ENCODE results near the gene TGM6. TPM values are rescaled to one million over a fixed set of nuclear protein-coding genes. Genes with fewer than 3 reads are reported as not detected.

Gene TGM6
- total and polyA plus RNA-seq, 9 donors: not detected

DNA sequence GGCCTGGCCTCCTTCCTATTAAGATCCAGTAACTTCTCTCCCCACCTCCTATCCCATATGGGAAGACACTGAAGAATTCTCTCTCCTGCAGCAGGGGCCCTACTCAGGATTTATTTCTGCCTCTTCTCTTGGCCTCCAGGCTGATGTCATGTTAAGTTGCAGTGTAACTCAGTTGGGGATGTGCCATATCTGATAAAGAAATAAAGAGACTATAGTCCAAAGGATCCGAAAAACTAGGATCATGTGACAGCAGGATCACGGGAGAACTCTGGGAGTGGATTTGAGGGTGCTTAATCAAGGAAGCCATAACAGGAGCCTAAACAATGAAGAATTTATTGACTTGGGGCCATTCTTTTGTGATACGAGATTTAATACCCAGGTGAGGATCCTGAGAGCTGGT, 38.5 kb upstream of the TGM6 start:
- H3K4me3 ChIP-seq: no peak overlapping the region
- intact Hi-C loops (cut with DNase I): no loop called here
- no peak for TF ChIP-seq POLR2A (IDR thresholded peaks at IDR 0.05)
- TF ChIP-seq EP300 (IDR thresholded peaks at IDR 0.05): no peak
- no peak for TF ChIP-seq CTCF (IDR thresholded peaks at IDR 0.05)
- no peak for DNase-seq
- no peak overlapping the region for H3K27ac ChIP-seq
- no peaks in the 10 kb centered on the region for H3K27me3 ChIP-seq
- no peaks in the 10 kb centered on the region for H3K36me3 ChIP-seq
- WGBS, 3 donors: 64 to 67% (median 65%) methylated on average over 3 of the region's 3 CpGs
- H3K4me1 ChIP-seq (ENCODE audit: insufficient read depth): no peaks in the 10 kb centered on the region
- no peaks in the 10 kb centered on the region for H3K9me3 ChIP-seq

GRCh38 chr20:2346188-2346587, 34.5 kb upstream of the TGM6 start:
- no peaks in the 10 kb centered on the region for H3K4me1 ChIP-seq (ENCODE audit: insufficient read depth)
- no peaks in the 10 kb centered on the region for H3K36me3 ChIP-seq
- no peaks in the 10 kb centered on the region for H3K27me3 ChIP-seq
- H3K27ac ChIP-seq: no peak overlapping the region
- TF ChIP-seq EP300 (IDR thresholded peaks at IDR 0.05) (no peak), CTCF (IDR thresholded peaks at IDR 0.05) (no peak), POLR2A (IDR thresholded peaks at IDR 0.05) (no peak)
- H3K9me3 ChIP-seq: no peaks in the 10 kb centered on the region
- no peak overlapping the region for H3K4me3 ChIP-seq
- 19 to 46% (median 29%) methylated on average over 3 of the region's 3 CpGs for WGBS, 3 donors
- intact Hi-C loops (cut with DNase I): no loop called here
- no peak for DNase-seq

- WGBS, 3 donors: 73 to 78% (median 74%) methylated on average over 5 of the region's 5 CpGs
- no peak for DNase-seq
- intact Hi-C loops (cut with DNase I): no loop called here
Observed at GRCh38 chr20:2348336-2348735, 32.4 kb upstream of the TGM6 start.

GRCh38 chr20:2349801-2350200, 30.9 kb upstream of the TGM6 start:
- Histone ChIP-seq H3K4me1 (ENCODE audit: insufficient read depth) (no peaks in the 10 kb centered on the region), H3K27me3 (no peaks in the 10 kb centered on the region), H3K36me3 (no peaks in the 10 kb centered on the region), H3K4me3 (no peak overlapping the region), H3K27ac (no peak overlapping the region), H3K9me3 (no peaks in the 10 kb centered on the region)
- 33 to 43% (median 43%) methylated on average over 4 of the region's 4 CpGs for WGBS, 3 donors
- TF ChIP-seq CTCF (IDR thresholded peaks at IDR 0.05) (no peak), POLR2A (IDR thresholded peaks at IDR 0.05) (no peak), EP300 (IDR thresholded peaks at IDR 0.05) (no peak)
- DNase-seq: no peak
- intact Hi-C loops (cut with DNase I): no loop called here

More at GRCh38 chr20:2348336-2348735, 32.4 kb upstream of the TGM6 start:
- TF ChIP-seq CTCF (IDR thresholded peaks at IDR 0.05): no peak
- no peak for TF ChIP-seq EP300 (IDR thresholded peaks at IDR 0.05)
- no peak for TF ChIP-seq POLR2A (IDR thresholded peaks at IDR 0.05)
- no peaks in the 10 kb centered on the region for H3K27me3 ChIP-seq
- no peak overlapping the region for H3K4me3 ChIP-seq
- no peaks in the 10 kb centered on the region for H3K9me3 ChIP-seq
- no peaks in the 10 kb centered on the region for H3K36me3 ChIP-seq
- no peak overlapping the region for H3K27ac ChIP-seq
- no peaks in the 10 kb centered on the region for H3K4me1 ChIP-seq (ENCODE audit: insufficient read depth)

- intact Hi-C loops (cut with DNase I): no loop called here
- TF ChIP-seq POLR2A (IDR thresholded peaks at IDR 0.05) (no peak), EP300 (IDR thresholded peaks at IDR 0.05) (no peak), CTCF (IDR thresholded peaks at IDR 0.05) (no peak)
- WGBS, 3 donors: 64 to 78% (median 64%) methylated on average over 5 of the region's 5 CpGs
Observed at GRCh38 chr20:2350606-2351005, 30.1 kb upstream of the TGM6 start.

More at GRCh38 chr20:2350606-2351005, 30.1 kb upstream of the TGM6 start:
- H3K36me3 ChIP-seq: no peaks in the 10 kb centered on the region
- no peaks in the 10 kb centered on the region for H3K9me3 ChIP-seq
- H3K27ac ChIP-seq: no peak overlapping the region
- DNase-seq: no peak
- no peaks in the 10 kb centered on the region for H3K27me3 ChIP-seq
- H3K4me1 ChIP-seq (ENCODE audit: insufficient read depth): no peaks in the 10 kb centered on the region
- H3K4me3 ChIP-seq: no peak overlapping the region
